Smooth muscle cell (in vitro differentiated cells): ENCODE results near the gene CDK5R1. TPM values are rescaled to one million over a fixed set of nuclear protein-coding genes. Genes with fewer than 3 reads are reported as not detected.

Experiments
- DNase-seq: peaks from one replicate; lab custom pipeline; 2025; ENCODE audit not compliant: unreplicated experiment; lab: John Stamatoyannopoulos, UW
- H2AFZ ChIP-seq: fragments of 200-600 bp; sonication (generic); 2 replicates; pipeline ENCODE4 v1.6.0; 2016; ENCODE audit warnings: antibody characterized with exemption, low read depth, mild to moderate bottlenecking
- H3F3A ChIP-seq: fragments of 200-600 bp; sonication (generic); 2 replicates; pipeline ENCODE4 v1.6.0; 2017; ENCODE audit warnings: antibody characterized with exemption, low read depth
- H3K27ac ChIP-seq: fragments of 200-600 bp; sonication (generic); 2 replicates; pipeline ENCODE4 v1.5.1; 2016; ENCODE audit warnings: low read depth, mild to moderate bottlenecking
- H3K27me3 ChIP-seq: fragments of 200-600 bp; sonication (generic); 2 replicates; pipeline ENCODE4 v1.6.1; 2016; ENCODE audit warnings: low read depth, mild to moderate bottlenecking
- H3K36me3 ChIP-seq: fragments of 200-600 bp; sonication (generic); 2 replicates; pipeline ENCODE4 v1.5.1; 2016; ENCODE audit warnings: low read depth
- H3K4me1 ChIP-seq: fragments of 200-600 bp; sonication (generic); 2 replicates; pipeline ENCODE4 v1.5.1; 2016; ENCODE audit warnings: low read depth
- H3K4me2 ChIP-seq: fragments of 200-600 bp; sonication (generic); 2 replicates; pipeline ENCODE4 v1.6.0; 2016; ENCODE audit warnings: mild to moderate bottlenecking
- H3K4me3 ChIP-seq: fragments of 200-600 bp; sonication (generic); 2 replicates; pipeline ENCODE4 v1.5.1; 2016; ENCODE audit warnings: mild to moderate bottlenecking
- H3K79me2 ChIP-seq: fragments of 200-600 bp; sonication (generic); 2 replicates; pipeline ENCODE4 v1.6.0; 2016; ENCODE audit warnings: low read depth, mild to moderate bottlenecking
- H3K9ac ChIP-seq: fragments of 200-600 bp; sonication (generic); 2 replicates; pipeline ENCODE4 v1.6.0; 2016; ENCODE audit warnings: low read depth
- H3K9me3 ChIP-seq: fragments of 200-600 bp; sonication (generic); replicated peaks from 2 replicates; pipeline ENCODE4 v1.5.1; 2016; ENCODE audit warnings: low read depth
- H4K20me1 ChIP-seq: fragments of 200-600 bp; sonication (generic); 2 replicates; pipeline ENCODE4 v1.6.0; 2016; ENCODE audit warnings: low read depth
- WGBS: methylation state at CpG from one replicate; pipeline ENCODE4 v1.1.7; 2016; ENCODE audit warnings: low lambda C conversion rate; 5-methylcytosine and 5-hydroxymethylcytosine counted together
- polyA plus RNA-seq: library from polyadenylated mRNA; unstranded; fragments of >200 nt; fragmentation: Nextera tagmentation; extraction: Ambion mirVana; gene quantifications from 2 replicates; pipeline ENCODE4 v1.2.1, GENCODE V29; 2016
- total RNA-seq: library from RNA; depleted of rRNA; stranded (reverse); fragments of >200 nt; gene quantifications from 2 replicates; pipeline ENCODE4 v1.2.3, GENCODE V29; 2014
- TF ChIP-seq, protein P1 (sequence below): fragments of 200-600 bp; sonication (generic); IDR thresholded peaks from 2 replicates; pipeline ENCODE4 v1.5.1; 2017; ENCODE audit warnings: borderline replicate concordance, mild to moderate bottlenecking, antibody characterized with exemption; ENCODE audit not compliant: insufficient read depth, poor library complexity, severe bottlenecking

Gene CDK5R1
- total and polyA plus RNA-seq, 2 experiments from 2014 or later, result 2.3 to 3.1 TPM

DNA sequence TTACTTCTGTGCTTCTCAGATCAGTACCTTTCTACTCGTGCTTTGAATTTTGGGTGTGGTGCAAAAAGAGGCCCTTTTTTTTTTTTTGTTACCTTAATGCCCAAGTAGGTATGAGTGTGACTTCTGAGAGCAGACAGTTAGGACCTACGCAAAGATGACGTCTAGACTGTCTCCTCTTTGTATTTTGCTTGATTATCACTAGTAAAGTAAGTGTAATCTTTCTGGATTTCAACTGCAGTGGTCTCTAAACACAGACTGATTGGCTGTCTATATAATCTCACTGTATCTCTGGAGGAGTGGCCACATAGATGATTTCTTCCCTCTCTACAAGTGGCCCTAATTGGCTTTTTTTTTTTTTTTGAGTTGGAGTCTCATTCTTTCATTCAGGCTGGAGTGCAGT is 11.5 kb upstream of the CDK5R1 start:
- H3K27me3 ChIP-seq, result no peaks in the 10 kb centered on the region
- peaks cover 29% of the 10 kb centered on the region for H3K36me3 ChIP-seq

DNA sequence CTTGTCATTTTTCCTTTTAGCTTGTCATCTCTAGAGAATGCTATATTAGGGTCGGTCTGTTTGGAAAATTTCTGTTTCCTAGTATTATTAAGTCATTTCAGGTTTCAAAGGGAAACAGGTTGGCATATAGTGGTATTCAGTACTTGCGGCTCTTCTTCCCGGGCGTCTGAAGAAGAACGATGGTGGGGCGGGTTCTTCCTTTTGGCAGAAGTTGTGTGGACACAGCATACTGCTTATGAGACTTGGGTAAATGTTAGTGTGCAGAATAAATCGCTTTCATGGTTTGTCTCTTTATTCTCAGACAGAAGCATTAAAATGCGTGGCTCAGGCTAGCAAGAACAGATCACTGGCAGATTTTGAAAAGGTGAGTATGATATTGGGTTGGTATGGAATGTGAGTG is 9.6 kb upstream of the CDK5R1 start:
- TF ChIP-seq, protein P1, sequence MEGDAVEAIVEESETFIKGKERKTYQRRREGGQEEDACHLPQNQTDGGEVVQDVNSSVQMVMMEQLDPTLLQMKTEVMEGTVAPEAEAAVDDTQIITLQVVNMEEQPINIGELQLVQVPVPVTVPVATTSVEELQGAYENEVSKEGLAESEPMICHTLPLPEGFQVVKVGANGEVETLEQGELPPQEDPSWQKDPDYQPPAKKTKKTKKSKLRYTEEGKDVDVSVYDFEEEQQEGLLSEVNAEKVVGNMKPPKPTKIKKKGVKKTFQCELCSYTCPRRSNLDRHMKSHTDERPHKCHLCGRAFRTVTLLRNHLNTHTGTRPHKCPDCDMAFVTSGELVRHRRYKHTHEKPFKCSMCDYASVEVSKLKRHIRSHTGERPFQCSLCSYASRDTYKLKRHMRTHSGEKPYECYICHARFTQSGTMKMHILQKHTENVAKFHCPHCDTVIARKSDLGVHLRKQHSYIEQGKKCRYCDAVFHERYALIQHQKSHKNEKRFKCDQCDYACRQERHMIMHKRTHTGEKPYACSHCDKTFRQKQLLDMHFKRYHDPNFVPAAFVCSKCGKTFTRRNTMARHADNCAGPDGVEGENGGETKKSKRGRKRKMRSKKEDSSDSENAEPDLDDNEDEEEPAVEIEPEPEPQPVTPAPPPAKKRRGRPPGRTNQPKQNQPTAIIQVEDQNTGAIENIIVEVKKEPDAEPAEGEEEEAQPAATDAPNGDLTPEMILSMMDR, result no peak
- DNase-seq, result no peak
- no peaks in the 10 kb centered on the region for H3K27me3 ChIP-seq
- no peak overlapping the region for H3K27ac ChIP-seq
- no peak overlapping the region for H3K4me2 ChIP-seq
- H4K20me1 ChIP-seq, result peaks cover 18% of the 10 kb centered on the region
- 98% methylated on average over 8 of the region's 8 CpGs for WGBS
- no peaks in the 10 kb centered on the region for H3K9me3 ChIP-seq
- H3K9ac ChIP-seq, result no peak overlapping the region
- no peaks in the 10 kb centered on the region for H3K79me2 ChIP-seq
- no peaks in the 10 kb centered on the region for H3F3A ChIP-seq
- peaks cover 23% of the 10 kb centered on the region for H3K36me3 ChIP-seq
- H3K4me1 ChIP-seq, result no peaks in the 10 kb centered on the region
- no peak overlapping the region for H3K4me3 ChIP-seq
- no peak overlapping the region for H2AFZ ChIP-seq

More for the DNA sequence above, 11.5 kb upstream of the CDK5R1 start:
- peaks cover 35% of the 10 kb centered on the region for H4K20me1 ChIP-seq
- H3K79me2 ChIP-seq, result peaks cover 12% of the 10 kb centered on the region
- DNase-seq, result no peak
- H3K4me3 ChIP-seq, result no peak overlapping the region
- H2AFZ ChIP-seq, result no peak overlapping the region
- WGBS, result 95% methylated on average over 3 of the region's 3 CpGs
- no peaks in the 10 kb centered on the region for H3K9me3 ChIP-seq
- no peak overlapping the region for H3K4me2 ChIP-seq
- H3K4me1 ChIP-seq, result no peaks in the 10 kb centered on the region
- no peak overlapping the region for H3K27ac ChIP-seq
- no peaks in the 10 kb centered on the region for H3F3A ChIP-seq
- TF ChIP-seq, protein P1, result no peak
- H3K9ac ChIP-seq, result no peak overlapping the region

DNA sequence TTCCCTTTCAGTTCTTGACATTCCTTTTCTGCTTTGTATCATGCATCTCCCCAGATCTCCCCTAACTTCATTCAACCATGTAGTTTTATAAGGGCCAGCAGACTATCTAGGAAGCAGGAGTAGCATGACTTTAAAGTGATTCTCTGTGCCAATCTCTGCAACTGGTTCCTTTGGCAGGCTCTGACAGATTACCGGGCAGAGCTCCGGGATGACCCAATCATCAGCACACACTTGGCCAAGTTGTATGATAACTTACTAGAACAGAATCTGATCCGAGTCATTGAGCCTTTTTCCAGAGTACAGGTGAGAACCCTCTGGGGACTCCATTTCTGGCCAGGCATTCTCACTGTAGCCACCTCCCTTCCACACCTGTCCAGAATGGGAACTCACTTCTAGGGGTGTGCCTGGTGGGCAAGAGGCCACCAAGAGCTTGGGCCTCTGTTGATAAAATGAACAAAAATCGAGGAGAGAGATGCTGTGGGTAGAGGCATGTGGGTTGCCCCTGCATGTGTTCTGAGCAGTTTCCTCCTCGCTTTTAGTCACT is 7.6 kb upstream of the CDK5R1 start:
- H3K79me2 ChIP-seq, result no peaks in the 10 kb centered on the region
- H4K20me1 ChIP-seq, result peaks cover 24% of the 10 kb centered on the region
- 94% methylated on average over 5 of the region's 5 CpGs for WGBS
- H3K9me3 ChIP-seq, result no peaks in the 10 kb centered on the region
- H3K36me3 ChIP-seq, result peaks cover 23% of the 10 kb centered on the region
- H3K27ac ChIP-seq, result no peak overlapping the region
- H3K4me3 ChIP-seq, result no peak overlapping the region
- H3K4me2 ChIP-seq, result no peak overlapping the region
- TF ChIP-seq, protein P1, result no peak
- no peak overlapping the region for H3K9ac ChIP-seq
- H3F3A ChIP-seq, result no peaks in the 10 kb centered on the region
- no peak overlapping the region for H2AFZ ChIP-seq
- H3K4me1 ChIP-seq, result peaks cover 11% of the 10 kb centered on the region
- DNase-seq, result no peak
- no peaks in the 10 kb centered on the region for H3K27me3 ChIP-seq

DNA sequence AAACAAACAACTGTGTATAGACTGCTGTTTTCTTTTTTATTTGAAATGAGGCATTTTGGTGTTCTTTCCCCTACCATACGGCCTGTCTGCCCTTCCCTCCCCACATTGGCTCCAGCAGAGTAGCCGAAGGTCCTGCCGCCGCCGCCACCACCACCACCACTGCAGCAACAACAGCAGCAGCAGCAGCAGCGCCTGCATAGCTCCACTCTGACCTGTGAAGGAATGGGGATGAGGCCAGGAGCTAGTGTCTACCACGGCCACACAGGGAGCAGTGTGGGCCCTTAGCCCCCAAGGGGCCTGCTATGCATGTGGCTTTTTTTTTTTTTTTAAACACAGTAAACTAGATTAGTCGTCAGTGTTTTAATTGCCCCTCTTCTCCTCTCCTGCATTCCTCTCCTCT is 5.6 kb upstream of the CDK5R1 start:
- Histone ChIP-seq H3F3A (peaks cover 8% of the 10 kb centered on the region), H3K4me1 (peaks cover 16% of the 10 kb centered on the region), H3K79me2 (no peaks in the 10 kb centered on the region), H3K4me3 (no peak overlapping the region), H2AFZ (no peak overlapping the region), H3K9me3 (no peaks in the 10 kb centered on the region), H3K27ac (no peak overlapping the region), H3K27me3 (no peaks in the 10 kb centered on the region), H3K4me2 (no peak overlapping the region), H4K20me1 (peaks cover 18% of the 10 kb centered on the region), H3K36me3 (peaks cover 15% of the 10 kb centered on the region), H3K9ac (no peak overlapping the region)
- no peak for DNase-seq
- 91% methylated on average over 8 of the region's 8 CpGs for WGBS
- TF ChIP-seq, protein P1, result no peak
